Neuronal stem cell (in vitro differentiated cells): ENCODE results near the gene SMIM28. TPM values are rescaled to one million over a fixed set of nuclear protein-coding genes. Genes with fewer than 3 reads are reported as not detected.

Experiments
- DNase-seq: peaks from one replicate; pipeline ENCODE4 v3.0.0-alpha.2; 2013; ENCODE audit warnings: low spot score
- H2AFZ ChIP-seq: one replicate; pipeline ENCODE4 v1.6.1; 2013; ENCODE audit warnings: mild to moderate bottlenecking, low read length, inconsistent platforms
- H2AK5ac ChIP-seq: 2 replicates; pipeline ENCODE4 v1.6.1; 2013; ENCODE audit warnings: low read depth, mild to moderate bottlenecking, inconsistent platforms, low read length, moderate library complexity, mixed read lengths
- H2BK120ac ChIP-seq: 2 replicates; pipeline ENCODE4 v1.6.1; 2013; ENCODE audit warnings: low read depth, mild to moderate bottlenecking, inconsistent platforms, low read length, moderate library complexity, mixed read lengths
- H2BK12ac ChIP-seq: one replicate; pipeline ENCODE4 v1.6.1; 2013; ENCODE audit warnings: low read length, inconsistent platforms
- H2BK15ac ChIP-seq: 2 replicates; pipeline ENCODE4 v1.6.1; 2013; ENCODE audit warnings: mild to moderate bottlenecking, low read length, inconsistent platforms, mixed read lengths
- H2BK5ac ChIP-seq: one replicate; pipeline ENCODE4 v1.6.1; 2013; ENCODE audit warnings: inconsistent platforms, mild to moderate bottlenecking, low read length, moderate library complexity
- H3K14ac ChIP-seq: one replicate; pipeline ENCODE4 v1.6.1; 2013; ENCODE audit warnings: low read length, inconsistent platforms
- H3K18ac ChIP-seq: 2 replicates; pipeline ENCODE4 v1.6.1; 2013; ENCODE audit warnings: low read length, inconsistent platforms
- H3K23ac ChIP-seq: 2 replicates; pipeline ENCODE4 v1.6.1; 2013; ENCODE audit warnings: low read depth, mild to moderate bottlenecking, mixed read lengths, low read length, inconsistent platforms; ENCODE audit not compliant: poor library complexity
- H3K27ac ChIP-seq: replicated peaks from 3 replicates; pipeline ENCODE4 v1.5.1; 2013; ENCODE audit warnings: low read length, inconsistent platforms
- H3K27me3 ChIP-seq, 3 experiments: 2 replicates each; pipeline ENCODE4 v1.6.1; 2013; ENCODE audit warnings: low read length in 3 of 3, mild to moderate bottlenecking in 2 of 3, inconsistent platforms in 1 of 3, low read depth in 1 of 3, mixed read lengths in 1 of 3, moderate library complexity in 1 of 3; ENCODE audit not compliant: control insufficient read depth in 3 of 3, insufficient read depth in 3 of 3
- H3K36me3 ChIP-seq, 2 donors: replicated peaks in 1 of 2; 2 replicates each; pipeline ENCODE4 v1.6.1; 2013; ENCODE audit warnings: low read length in 2 of 2; ENCODE audit not compliant: control insufficient read depth in 2 of 2, insufficient read depth in 2 of 2
- H3K4ac ChIP-seq: 2 replicates; pipeline ENCODE4 v1.6.1; 2013; ENCODE audit warnings: inconsistent platforms, mild to moderate bottlenecking, low read length, moderate library complexity
- H3K4me1 ChIP-seq, 2 donors: 1 replicate in 1 of 2; 2 replicates in 1 of 2; pipeline ENCODE4 v1.6.1; 2013; ENCODE audit warnings: low read length in 2 of 2, low read depth in 1 of 2; ENCODE audit not compliant: control insufficient read depth in 2 of 2, insufficient read depth in 1 of 2
- H3K4me2 ChIP-seq: one replicate; pipeline ENCODE4 v1.6.1; 2013; ENCODE audit warnings: mild to moderate bottlenecking, low read length, inconsistent platforms; ENCODE audit not compliant: insufficient read depth, poor library complexity, severe bottlenecking
- H3K4me3 ChIP-seq, 2 donors: 2 replicates each; pipeline ENCODE4 v1.5.1; 2013; ENCODE audit warnings: low read length in 2 of 2, mild to moderate bottlenecking in 2 of 2, inconsistent platforms in 1 of 2, moderate library complexity in 1 of 2
- H3K79me1 ChIP-seq: one replicate; pipeline ENCODE4 v1.6.1; 2013; ENCODE audit warnings: low read depth, mild to moderate bottlenecking, inconsistent platforms, low read length, moderate library complexity
- H3K9ac ChIP-seq: one replicate; pipeline ENCODE4 v1.6.1; 2013; ENCODE audit warnings: mild to moderate bottlenecking, low read depth, low read length, inconsistent platforms; ENCODE audit not compliant: poor library complexity
- H3K9me3 ChIP-seq, 2 donors: replicated peaks in 1 of 2; 2 replicates each; pipeline versions ENCODE3 to v1.6.1; 2013; ENCODE audit warnings: low read length in 2 of 2, mild to moderate bottlenecking in 2 of 2, inconsistent platforms in 1 of 2, low read depth in 1 of 2, mixed read lengths in 1 of 2, moderate library complexity in 1 of 2; ENCODE audit not compliant: control insufficient read depth in 2 of 2, insufficient read depth in 1 of 2
- H4K8ac ChIP-seq: one replicate; pipeline ENCODE4 v1.6.1; 2013; ENCODE audit warnings: low read depth, mild to moderate bottlenecking, inconsistent platforms, low read length, moderate library complexity
- H4K91ac ChIP-seq: one replicate; pipeline ENCODE4 v1.6.1; 2013; ENCODE audit warnings: low read length, low read depth, mild to moderate bottlenecking, inconsistent platforms; ENCODE audit not compliant: poor library complexity
- WGBS, 2 donors: extraction: QIAGEN DNeasy Blood & Tissue Kit; methylation state at CpG; one replicate each; pipeline ENCODE4 v1.1.7; 2013; ENCODE audit warnings: missing lambda C conversion rate in 2 of 2, mixed read lengths in 1 of 2; ENCODE audit not compliant: insufficient read length in 2 of 2, insufficient replicate concordance in 1 of 2; ENCODE audit errors: extremely low coverage in 2 of 2; 5-methylcytosine and 5-hydroxymethylcytosine counted together
- small RNA-seq: library from polyadenylated mRNA; stranded (forward); fragments of <200 nt; extraction: miRNeasy Mini kit (QIAGEN cat#:217004); gene quantifications from one replicate; pipeline ENCODE3, GENCODE V24; 2013; ENCODE audit not compliant: insufficient read depth

The SMIM28 gene

DNA sequence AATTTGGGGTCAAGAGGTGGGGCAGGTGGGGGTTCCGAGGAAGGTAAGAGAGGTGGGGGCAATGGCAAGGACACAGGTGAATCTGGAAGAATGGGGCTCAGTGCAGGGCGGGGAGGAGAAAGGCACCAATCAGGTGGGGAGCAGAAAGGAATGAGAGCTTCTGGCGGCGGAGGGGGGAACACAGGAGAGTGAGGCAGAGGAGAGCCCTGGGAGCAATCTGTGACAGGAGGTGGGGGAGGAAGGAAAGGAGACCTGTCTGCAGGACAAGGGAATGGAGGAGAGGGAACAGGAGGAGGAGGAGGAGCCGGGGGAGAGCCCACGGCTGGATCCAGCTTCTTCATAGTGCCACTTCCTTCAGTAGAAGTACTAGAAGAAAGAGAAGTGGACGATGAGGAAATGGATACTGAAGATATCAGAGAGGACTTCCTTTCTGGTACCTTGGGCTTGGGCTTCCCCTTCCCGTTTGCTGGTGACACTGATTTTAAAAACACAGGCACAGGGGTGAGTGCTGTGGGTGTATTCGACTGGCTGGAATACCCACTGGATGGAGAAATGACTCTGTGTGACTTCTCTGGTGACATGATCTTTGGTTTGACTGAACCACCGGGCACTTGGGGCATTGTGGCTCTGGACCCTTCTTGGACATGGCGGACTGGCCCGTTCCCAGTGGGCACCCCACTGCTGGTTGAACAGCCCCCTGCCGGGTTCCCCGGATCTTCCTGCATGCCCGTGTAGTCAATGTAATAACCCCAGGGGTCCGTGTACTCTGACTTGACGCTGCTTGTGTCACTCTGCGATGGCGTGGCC lies 53.8 kb downstream of the SMIM28 start:
- no peak overlapping the region for H2AK5ac ChIP-seq
- no CpG with 5 or more reads among the region's 19 CpGs for WGBS, 2 donors
- H3K4me3 ChIP-seq = no peak overlapping the region

DNA sequence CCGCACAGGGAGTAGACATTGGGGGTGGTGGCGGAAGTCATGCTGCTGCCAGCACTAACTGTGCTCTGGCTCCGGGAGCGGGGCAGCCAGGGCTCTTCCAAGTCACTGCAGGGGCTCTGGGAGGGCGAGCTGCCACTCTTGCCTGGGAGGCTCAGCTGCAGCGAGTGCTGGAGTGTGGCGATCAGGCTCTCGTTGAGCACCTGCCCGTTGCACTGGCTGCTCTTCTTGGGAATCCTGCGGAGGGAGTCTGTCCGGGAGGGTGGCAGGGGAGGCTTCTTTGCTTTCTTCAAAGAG lies 54.3 kb downstream of the SMIM28 start:
- Histone ChIP-seq H3K9me3 (no peaks in the 10 kb centered on the region), H3K9ac (no peak overlapping the region), H3K4ac (no peak overlapping the region), H3K27ac (no peak overlapping the region), H2AK5ac (no peak overlapping the region), H3K4me1 (peaks cover 0 to 8% of the 10 kb centered on the region in 2 donors), H2BK15ac (no peak overlapping the region), H3K14ac (no peak overlapping the region), H4K8ac (no peak overlapping the region), H4K91ac (no peak overlapping the region), H2BK120ac (no peak overlapping the region), H3K23ac (peak overlapping the region; percentile 5), H3K18ac (peak overlapping the region; percentile 46), H3K4me2 (no peak overlapping the region), H3K4me3 (no peak overlapping the region), H2BK12ac (no peak overlapping the region), H2AFZ (no peak overlapping the region), H2BK5ac (no peak overlapping the region), H3K27me3 (no peaks in the 10 kb centered on the region), H3K36me3 (peaks cover 8 to 98% of the 10 kb centered on the region in 2 donors), H3K79me1 (no peaks in the 10 kb centered on the region)
- WGBS, 2 donors = no CpG with 5 or more reads among the region's 11 CpGs
- DNase-seq = no peak

More for the DNA sequence above, 53.8 kb downstream of the SMIM28 start:
- H3K4me2 ChIP-seq = no peak overlapping the region
- no peak overlapping the region for H4K91ac ChIP-seq
- H3K9ac ChIP-seq = no peak overlapping the region
- H4K8ac ChIP-seq = no peak overlapping the region
- no peaks in the 10 kb centered on the region for H3K79me1 ChIP-seq
- no peak overlapping the region for H2BK5ac ChIP-seq
- H3K18ac ChIP-seq = peak overlapping the region; percentile 46
- peaks cover 11 to 99% of the 10 kb centered on the region in 2 donors for H3K36me3 ChIP-seq
- H2BK12ac ChIP-seq = no peak overlapping the region
- H2BK120ac ChIP-seq = no peak overlapping the region
- peak overlapping the region; percentile 5 for H3K23ac ChIP-seq
- H3K9me3 ChIP-seq = no peaks in the 10 kb centered on the region
- no peak overlapping the region for H3K14ac ChIP-seq
- H3K4ac ChIP-seq = no peak overlapping the region
- no peak for DNase-seq
- no peaks in the 10 kb centered on the region for H3K27me3 ChIP-seq
- peaks cover 0 to 8% of the 10 kb centered on the region in 2 donors for H3K4me1 ChIP-seq
- no peak overlapping the region for H2BK15ac ChIP-seq
- no peak overlapping the region for H3K27ac ChIP-seq
- H2AFZ ChIP-seq = no peak overlapping the region

Small RNAs within 50 kb of the gene (small RNA-seq; reads per million reads assigned to genes)
- not detected for gene AL031003.1
